ENCODE results near the gene RNF223. TPM values are rescaled to one million over a fixed set of nuclear protein-coding genes. Genes with fewer than 3 reads are reported as not detected.

The RNF223 gene
- total RNA-seq, 1 experiment from 2014 or later, result 6.3 TPM

- intact Hi-C loops (cut with micrococcal nuclease), result loop anchor here (5.0 kb wide), 2 partner anchors 42 to 77 kb away; partner anchors contain the start of gene PERM1
- ChIA-PET POLR2A (interaction anchor here (1.1 to 1.2 kb wide), 4 partner anchors 39 to 53 kb away, joined by 3 to 4 read pairs (median 4); partner anchors contain the start of gene ISG15), CTCF (interaction anchor here (1.2 to 1.8 kb wide), 4 partner anchors 14 to 52 kb away, joined by 3 to 5 read pairs (median 4); partner anchors contain the start of gene RNF223), RAD21 (ENCODE audit: low non-redundant PET in 1 of 2, low total read pairs in 2 of 2, uncharacterized antibody in 2 of 2, unreplicated experiment in 2 of 2) (no interaction called here)
- Histone ChIP-seq H2AFZ (ENCODE audit: low read depth, low read length, poor library complexity, severe bottlenecking) (no peak overlapping the region), H4K20me1 (ENCODE audit: insufficient read depth) (no peaks in the 10 kb centered on the region), H3K9me2 (ENCODE audit: insufficient read depth) (no peaks in the 10 kb centered on the region), H3K9ac (ENCODE audit: low read length) (peak overlapping the region; percentile 64), H3K4me1 (ENCODE audit: control insufficient read depth in 1 of 2, insufficient read depth in 2 of 2, low read length in 2 of 2) (peaks cover 33 to 66% of the 10 kb centered on the region in 2 experiments), H3K27ac (ENCODE audit: low read depth, low read length) (peak overlapping the region; percentile 69; the same call in 1 of the 2 replicates), H3K79me2 (ENCODE audit: insufficient read depth, low read length) (no peaks in the 10 kb centered on the region), H3K9me3 (ENCODE audit: control insufficient read depth in 1 of 2, insufficient read depth in 1 of 2, low read depth in 1 of 2, low read length in 2 of 2) (no peaks in the 10 kb centered on the region), H3K27me3 (ENCODE audit: insufficient read depth, low read length) (no peaks in the 10 kb centered on the region), H3K4me3 (replicated peaks in 1 of 2; ENCODE audit: low read depth in 1 of 2, low read length in 2 of 2) (peak overlapping the region; percentile 69 to 71), H3K4me2 (ENCODE audit: low read length) (peak overlapping the region; percentile 98), H3K36me3 (ENCODE audit: control insufficient read depth in 1 of 2, insufficient read depth in 2 of 2, low read length in 2 of 2) (peaks cover 0 to 3% of the 10 kb centered on the region in 2 experiments; a peak in 1 of 4 replicates)
- TSS peak; percentile 68 for BruUV-seq (replicated peaks)
- DNase-seq (ENCODE audit: low read depth, low spot score) (no peak), ATAC-seq (peak; percentile 69)
- TF ChIP-seq, protein P1, sequence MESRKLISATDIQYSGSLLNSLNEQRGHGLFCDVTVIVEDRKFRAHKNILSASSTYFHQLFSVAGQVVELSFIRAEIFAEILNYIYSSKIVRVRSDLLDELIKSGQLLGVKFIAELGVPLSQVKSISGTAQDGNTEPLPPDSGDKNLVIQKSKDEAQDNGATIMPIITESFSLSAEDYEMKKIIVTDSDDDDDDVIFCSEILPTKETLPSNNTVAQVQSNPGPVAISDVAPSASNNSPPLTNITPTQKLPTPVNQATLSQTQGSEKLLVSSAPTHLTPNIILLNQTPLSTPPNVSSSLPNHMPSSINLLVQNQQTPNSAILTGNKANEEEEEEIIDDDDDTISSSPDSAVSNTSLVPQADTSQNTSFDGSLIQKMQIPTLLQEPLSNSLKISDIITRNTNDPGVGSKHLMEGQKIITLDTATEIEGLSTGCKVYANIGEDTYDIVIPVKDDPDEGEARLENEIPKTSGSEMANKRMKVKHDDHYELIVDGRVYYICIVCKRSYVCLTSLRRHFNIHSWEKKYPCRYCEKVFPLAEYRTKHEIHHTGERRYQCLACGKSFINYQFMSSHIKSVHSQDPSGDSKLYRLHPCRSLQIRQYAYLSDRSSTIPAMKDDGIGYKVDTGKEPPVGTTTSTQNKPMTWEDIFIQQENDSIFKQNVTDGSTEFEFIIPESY (IDR thresholded peaks at IDR 0.05; ENCODE audit: extremely low read depth, insufficient replicate concordance, low read length), result no peak
- TF ChIP-seq RAD21 (IDR thresholded peaks at IDR 0.05; ENCODE audit: low read depth) (no peak), ZFX (IDR thresholded peaks at IDR 0.05) (peak; percentile 36; the same call in 1 of the 2 replicates), POLR2AphosphoS5 (IDR thresholded peaks at IDR 0.05; ENCODE audit: low read depth, low read length) (peak; percentile 77), ZNF274 (IDR thresholded peaks at IDR 0.05; ENCODE audit: low read depth, low read length) (no peak), SIN3A (IDR thresholded peaks at IDR 0.05; ENCODE audit: low read depth) (no peak), YY1 (IDR thresholded peaks at IDR 0.05; ENCODE audit: extremely low read depth, insufficient replicate concordance, low read depth, low read length) (no peak), POLR2A (IDR thresholded peaks at IDR 0.05; ENCODE audit: borderline replicate concordance, extremely low read depth, insufficient read depth, insufficient read length) (peak; percentile 56), EZH2 (IDR thresholded peaks at IDR 0.05) (no peak), ELF1 (IDR thresholded peaks at IDR 0.05; ENCODE audit: borderline replicate concordance, low read depth) (no peak)
Observed at GRCh38 chr1:1059494-1060280, 14.4 kb downstream of the RNF223 start.
